DND-41 (cell line): Measurements from ENCODE around the gene APOC3.

Source experiments
- CTCF ChIP-seq: IDR thresholded peaks from 2 replicates; pipeline ENCODE4 v1.5.1; 2012; ENCODE audit warnings: borderline replicate concordance, low read length, moderate library complexity, mild to moderate bottlenecking; ENCODE audit not compliant: poor library complexity, severe bottlenecking; ENCODE audit errors: extremely low read depth
- EZH2 ChIP-seq: IDR thresholded peaks from 3 replicates; pipeline ENCODE4 v1.6.1; 2012; ENCODE audit warnings: borderline replicate concordance, low read depth, mild to moderate bottlenecking, moderate library complexity, low read length, inconsistent platforms; ENCODE audit not compliant: severe bottlenecking

GRCh38 chr11:116813170-116813569 is 16.5 kb upstream of the APOC3 start:
- no peak for TF ChIP-seq CTCF
- no peak for TF ChIP-seq EZH2
